ENCODE results near the gene STOML2.

STOML2 gene

DNA sequence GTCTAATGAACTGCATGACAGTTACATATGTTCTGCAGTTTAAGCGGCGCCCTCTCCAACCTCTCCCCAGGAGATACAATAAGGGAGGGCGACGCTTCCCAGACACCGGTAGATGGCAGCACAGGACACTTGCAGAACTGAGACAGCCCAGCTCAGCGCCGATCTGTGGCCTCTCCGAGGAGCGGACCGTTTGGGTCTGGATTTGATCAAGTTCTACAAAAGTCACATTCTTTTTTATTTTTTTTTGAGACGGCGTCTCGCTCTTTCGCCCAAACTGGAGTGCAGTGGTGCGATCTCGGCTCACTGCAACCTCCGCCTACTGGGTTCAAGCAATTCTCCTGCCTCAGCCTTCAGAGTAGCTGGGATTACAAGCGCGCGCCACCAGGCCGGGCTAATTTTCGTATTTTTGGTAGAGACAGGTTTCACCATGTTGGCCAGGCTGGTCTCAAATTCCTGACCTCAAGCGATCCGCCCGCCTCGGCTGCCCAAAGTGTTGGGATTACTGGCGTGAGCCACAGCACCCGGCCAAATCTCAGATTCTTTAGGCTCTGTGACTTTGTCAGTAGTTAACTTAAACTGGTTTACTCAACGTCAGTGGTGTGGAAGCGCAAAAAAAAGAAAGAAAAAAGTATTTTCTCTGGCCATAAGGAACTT is 14.1 kb upstream of the STOML2 start:
- no peaks in the 10 kb centered on the region for H3K27me3 ChIP-seq (ENCODE audit: insufficient read depth, insufficient read length)
- TF ChIP-seq SUZ12 (IDR thresholded peaks at IDR 0.05; ENCODE audit: extremely low read depth, insufficient read depth, insufficient read length) = no peak
- TF ChIP-seq YY1 (IDR thresholded peaks at IDR 0.05; ENCODE audit: insufficient read depth, insufficient read length) = no peak
- no peak for TF ChIP-seq ZNF274 (IDR thresholded peaks at IDR 0.05; ENCODE audit: low read depth, low read length)
- no peaks in the 10 kb centered on the region for H3K9me3 ChIP-seq (ENCODE audit: insufficient read depth, low read length)
- peak overlapping the region; percentile 71 for H3K9ac ChIP-seq (ENCODE audit: insufficient read length, low read depth)
- H3K4me1 ChIP-seq (ENCODE audit: insufficient read depth, insufficient read length) = peaks cover 12% of the 10 kb centered on the region
- DNase-seq (ENCODE audit: low read depth, low spot score) = peak; percentile 86
- no peaks in the 10 kb centered on the region for H3K36me3 ChIP-seq (ENCODE audit: insufficient read depth, insufficient read length, low read length)
- peak overlapping the region; percentile 54 for H3K4me3 ChIP-seq (ENCODE audit: insufficient read length, low read depth)

DNA sequence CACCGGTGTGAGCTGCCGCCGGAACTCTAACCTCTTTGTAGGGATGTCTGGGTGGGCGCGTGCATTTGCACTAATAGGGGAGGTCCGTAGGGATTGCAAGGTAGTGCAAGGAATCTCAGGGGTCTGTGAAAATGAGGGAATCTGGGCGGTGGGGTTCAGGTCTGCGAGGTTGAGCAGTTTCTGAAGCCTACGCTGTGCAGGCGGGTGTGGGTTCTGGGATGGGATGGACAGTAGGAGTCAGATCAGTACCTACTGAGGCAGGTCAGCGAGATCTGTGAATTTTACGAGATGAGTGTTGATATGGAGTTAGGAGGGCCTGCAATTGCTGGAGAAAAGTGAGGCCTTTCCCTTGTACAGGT is 13.6 kb upstream of the STOML2 start:
- TF ChIP-seq YY1 (IDR thresholded peaks at IDR 0.05; ENCODE audit: insufficient read depth, insufficient read length) (no peak), ZNF274 (IDR thresholded peaks at IDR 0.05; ENCODE audit: low read depth, low read length) (no peak), SUZ12 (IDR thresholded peaks at IDR 0.05; ENCODE audit: extremely low read depth, insufficient read depth, insufficient read length) (no peak)
- H3K36me3 ChIP-seq (ENCODE audit: insufficient read depth, insufficient read length, low read length) = no peaks in the 10 kb centered on the region
- peak overlapping the region; percentile 71 for H3K9ac ChIP-seq (ENCODE audit: insufficient read length, low read depth)
- H3K4me1 ChIP-seq (ENCODE audit: insufficient read depth, insufficient read length) = peaks cover 12% of the 10 kb centered on the region
- H3K27me3 ChIP-seq (ENCODE audit: insufficient read depth, insufficient read length) = no peaks in the 10 kb centered on the region
- DNase-seq (ENCODE audit: low read depth, low spot score) = no peak
- H3K9me3 ChIP-seq (ENCODE audit: insufficient read depth, low read length) = no peaks in the 10 kb centered on the region
- H3K4me3 ChIP-seq (ENCODE audit: insufficient read length, low read depth) = peak overlapping the region; percentile 54

DNA sequence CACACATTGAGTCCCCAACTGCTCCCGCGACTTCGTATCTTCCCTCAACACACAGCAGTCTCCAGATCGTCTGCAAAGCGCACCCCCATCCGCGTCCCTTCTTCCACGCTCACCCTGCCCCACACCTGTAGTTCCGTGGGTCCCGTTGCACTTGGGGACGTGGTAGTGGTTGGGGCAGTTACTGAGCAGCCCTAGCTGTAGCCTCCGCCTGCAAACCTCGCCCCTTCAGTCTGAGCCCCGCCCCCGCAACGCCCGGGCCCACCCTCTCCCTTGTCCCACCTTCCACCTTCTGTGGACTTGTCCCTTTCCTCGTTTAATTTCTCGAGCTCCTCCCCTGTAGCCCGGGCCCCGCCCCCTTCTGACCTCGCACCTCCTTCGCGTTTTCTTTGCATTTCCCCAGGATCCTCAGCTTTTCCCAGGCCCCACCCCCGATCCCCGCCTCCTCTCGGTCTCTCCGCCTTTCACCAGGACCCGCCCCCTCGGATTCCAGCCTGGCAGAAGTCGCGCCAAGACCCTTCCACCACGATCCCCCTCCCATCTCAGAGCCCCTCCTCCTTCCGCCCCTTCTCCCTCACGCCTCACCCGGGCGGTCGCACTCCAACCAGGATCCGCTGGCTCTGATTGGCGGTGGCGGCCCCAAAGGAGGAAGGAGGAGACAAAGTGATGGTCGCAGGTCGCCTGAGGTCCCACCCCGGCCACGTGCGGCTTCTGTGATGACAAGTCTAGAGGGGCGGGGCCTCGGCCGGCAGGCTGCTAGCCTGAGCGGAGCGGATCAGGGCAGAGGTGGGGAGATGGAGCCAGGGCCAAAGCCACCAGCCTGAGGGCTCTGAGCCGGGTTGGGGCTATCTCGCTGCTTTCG is 13.0 kb upstream of the STOML2 start, which contains the start of gene ATOSB:
ATOSB (minus strand) TSS at position 183 of the 859 bp plus-strand sequence. CDS start 7,588 bp downstream, outside the sequence.
- no peaks in the 10 kb centered on the region for H3K9me3 ChIP-seq (ENCODE audit: insufficient read depth, low read length)
- TF ChIP-seq YY1 (IDR thresholded peaks at IDR 0.05; ENCODE audit: insufficient read depth, insufficient read length) (no peak), SUZ12 (IDR thresholded peaks at IDR 0.05; ENCODE audit: extremely low read depth, insufficient read depth, insufficient read length) (no peak), ZNF274 (IDR thresholded peaks at IDR 0.05; ENCODE audit: low read depth, low read length) (no peak)
- no peaks in the 10 kb centered on the region for H3K27me3 ChIP-seq (ENCODE audit: insufficient read depth, insufficient read length)
- H3K9ac ChIP-seq (ENCODE audit: insufficient read length, low read depth) = peak within 1 kb of the TSS; percentile 81
- H3K4me3 ChIP-seq (ENCODE audit: insufficient read length, low read depth) = peak within 1 kb of the TSS; percentile 85
- no peaks in the 10 kb centered on the region for H3K36me3 ChIP-seq (ENCODE audit: insufficient read depth, insufficient read length, low read length)
- DNase-seq (ENCODE audit: low read depth, low spot score) = peak; percentile 99
- H3K4me1 ChIP-seq (ENCODE audit: insufficient read depth, insufficient read length) = peaks cover 14% of the 10 kb centered on the region

DNA sequence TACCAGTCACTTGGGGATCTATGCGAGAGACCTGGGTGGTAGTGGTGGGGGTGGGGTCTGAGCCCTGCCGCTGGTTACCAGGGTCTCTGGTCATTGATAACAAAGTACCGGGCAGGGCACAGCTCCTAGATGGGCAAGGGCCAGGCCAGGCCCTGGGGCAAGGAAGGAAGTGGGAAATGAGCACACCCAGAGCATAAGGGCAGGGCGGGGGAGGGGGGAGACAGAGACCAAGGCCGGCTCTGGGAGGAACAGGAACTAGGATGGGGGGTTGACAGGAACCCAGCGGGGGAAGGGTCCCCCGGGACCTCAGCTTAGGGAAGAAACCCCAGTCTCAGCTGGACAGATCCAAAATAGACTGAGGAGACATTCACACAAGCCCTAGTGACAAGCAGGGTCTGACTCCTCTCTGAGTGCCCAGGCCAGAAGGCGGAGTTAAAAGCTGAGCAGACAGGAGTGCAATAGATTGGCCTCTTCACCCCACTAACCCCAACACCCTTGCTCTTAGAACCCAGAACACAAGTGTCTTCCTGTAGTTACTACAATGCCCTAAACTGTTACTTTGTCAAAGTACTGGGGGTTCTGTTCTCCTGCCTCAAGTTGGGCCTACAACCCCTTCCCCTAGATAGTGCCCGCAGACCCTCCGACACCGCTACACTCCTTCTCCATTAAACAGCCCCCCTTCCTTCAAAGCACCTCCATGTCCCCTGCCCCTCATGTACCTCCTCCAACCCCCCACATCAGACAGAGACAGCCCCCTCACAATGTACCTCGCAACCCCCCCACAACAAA is 12.1 kb upstream of the STOML2 start:
- peaks cover 22% of the 10 kb centered on the region for H3K4me1 ChIP-seq (ENCODE audit: insufficient read depth, insufficient read length)

DNA sequence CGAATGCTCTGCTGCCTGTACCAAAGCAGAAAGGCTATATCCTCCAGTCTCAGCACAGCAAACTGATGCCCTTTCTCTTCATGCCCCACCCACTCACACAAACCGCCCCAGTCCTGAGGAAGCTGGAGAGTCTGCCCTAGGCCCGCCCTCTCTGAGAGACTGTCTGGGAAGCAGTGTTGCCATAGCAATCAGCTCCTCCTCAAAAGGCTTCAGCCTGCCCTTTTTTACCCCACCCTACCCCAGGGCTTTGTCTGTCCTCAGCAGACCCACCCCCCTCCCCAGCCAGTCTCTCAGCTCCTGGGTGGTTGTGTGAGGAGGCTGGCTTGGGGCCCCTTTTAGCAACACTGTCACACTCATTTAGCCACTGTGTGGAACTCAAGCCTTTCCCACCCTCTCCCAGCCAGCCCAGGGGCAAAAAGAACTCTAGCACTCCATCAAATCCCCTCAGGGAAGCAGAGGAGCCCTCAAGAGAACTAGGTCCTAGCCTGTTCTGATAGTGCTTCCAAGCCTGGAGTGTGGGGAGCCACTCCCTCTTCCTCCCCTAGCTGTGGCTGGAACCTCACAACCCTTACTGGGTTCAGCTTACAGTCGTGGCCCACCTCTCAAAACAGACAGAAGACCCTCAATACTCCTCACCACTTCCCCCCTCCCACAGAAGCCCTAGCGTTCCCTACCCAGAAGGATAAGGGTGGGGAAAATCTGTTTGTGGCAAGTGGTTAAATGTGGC is 11.3 kb upstream of the STOML2 start:
- TF ChIP-seq ZNF274 (IDR thresholded peaks at IDR 0.05; ENCODE audit: low read depth, low read length) (no peak), YY1 (IDR thresholded peaks at IDR 0.05; ENCODE audit: insufficient read depth, insufficient read length) (no peak), SUZ12 (IDR thresholded peaks at IDR 0.05; ENCODE audit: extremely low read depth, insufficient read depth, insufficient read length) (no peak)
- peak; percentile 94 for DNase-seq (ENCODE audit: low read depth, low spot score)
- Histone ChIP-seq H3K36me3 (ENCODE audit: insufficient read depth, insufficient read length, low read length) (no peaks in the 10 kb centered on the region), H3K27me3 (ENCODE audit: insufficient read depth, insufficient read length) (no peaks in the 10 kb centered on the region), H3K9me3 (ENCODE audit: insufficient read depth, low read length) (no peaks in the 10 kb centered on the region), H3K9ac (ENCODE audit: insufficient read length, low read depth) (peak overlapping the region; percentile 81), H3K4me3 (ENCODE audit: insufficient read length, low read depth) (peak overlapping the region; percentile 85), H3K4me1 (ENCODE audit: insufficient read depth, insufficient read length) (peaks cover 22% of the 10 kb centered on the region)

More for the DNA sequence above, 12.1 kb upstream of the STOML2 start:
- no peak for TF ChIP-seq ZNF274 (IDR thresholded peaks at IDR 0.05; ENCODE audit: low read depth, low read length)
- no peak for TF ChIP-seq SUZ12 (IDR thresholded peaks at IDR 0.05; ENCODE audit: extremely low read depth, insufficient read depth, insufficient read length)
- TF ChIP-seq YY1 (IDR thresholded peaks at IDR 0.05; ENCODE audit: insufficient read depth, insufficient read length) = no peak
- no peaks in the 10 kb centered on the region for H3K27me3 ChIP-seq (ENCODE audit: insufficient read depth, insufficient read length)
- H3K9me3 ChIP-seq (ENCODE audit: insufficient read depth, low read length) = no peaks in the 10 kb centered on the region
- DNase-seq (ENCODE audit: low read depth, low spot score) = no peak
- H3K4me3 ChIP-seq (ENCODE audit: insufficient read length, low read depth) = peak overlapping the region; percentile 85
- peak overlapping the region; percentile 81 for H3K9ac ChIP-seq (ENCODE audit: insufficient read length, low read depth)
- no peaks in the 10 kb centered on the region for H3K36me3 ChIP-seq (ENCODE audit: insufficient read depth, insufficient read length, low read length)

DNA sequence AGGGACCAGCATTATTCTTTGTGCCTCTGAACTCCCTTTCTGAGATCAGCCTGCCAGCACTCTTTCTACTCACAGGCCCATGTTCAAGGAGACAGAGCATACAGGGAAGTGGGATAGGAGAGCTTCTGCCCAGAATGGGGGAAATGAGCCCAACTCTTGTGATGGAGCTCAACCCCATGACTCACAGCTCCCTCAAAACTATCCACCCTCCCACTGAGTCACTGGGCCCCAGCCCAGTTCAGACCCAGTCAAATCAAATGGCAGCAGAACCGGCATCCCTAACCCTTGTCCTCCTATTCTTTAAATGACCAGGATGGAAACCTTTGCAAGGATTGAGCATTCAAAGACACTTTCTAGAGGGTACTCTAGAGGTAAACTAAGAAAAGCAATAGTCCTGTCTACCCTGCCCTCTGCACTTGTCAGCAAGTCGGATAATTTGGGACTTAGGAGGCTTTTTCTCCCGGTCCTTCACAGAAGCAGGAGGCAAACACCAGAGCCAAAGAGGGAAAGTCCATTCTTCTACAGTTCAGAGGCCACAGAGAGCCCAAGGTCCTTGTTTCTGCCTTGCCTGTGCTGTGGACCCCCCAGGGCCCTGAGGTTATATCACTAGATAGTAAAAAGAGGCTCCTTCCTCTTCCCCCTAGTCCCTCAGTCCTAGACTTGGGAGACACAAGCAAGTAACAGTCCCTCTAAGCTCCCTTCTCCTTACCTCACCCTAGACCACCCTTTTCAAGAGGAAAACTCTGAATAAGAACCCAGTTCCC is 9.5 kb upstream of the STOML2 start:
- TF ChIP-seq SUZ12 (IDR thresholded peaks at IDR 0.05; ENCODE audit: extremely low read depth, insufficient read depth, insufficient read length) (no peak), ZNF274 (IDR thresholded peaks at IDR 0.05; ENCODE audit: low read depth, low read length) (no peak), YY1 (IDR thresholded peaks at IDR 0.05; ENCODE audit: insufficient read depth, insufficient read length) (no peak)
- H3K36me3 ChIP-seq (ENCODE audit: insufficient read depth, insufficient read length, low read length) = peaks cover 14% of the 10 kb centered on the region
- no peaks in the 10 kb centered on the region for H3K27me3 ChIP-seq (ENCODE audit: insufficient read depth, insufficient read length)
- H3K4me3 ChIP-seq (ENCODE audit: insufficient read length, low read depth) = no peak overlapping the region
- H3K4me1 ChIP-seq (ENCODE audit: insufficient read depth, insufficient read length) = peaks cover 22% of the 10 kb centered on the region
- DNase-seq (ENCODE audit: low read depth, low spot score) = no peak
- H3K9me3 ChIP-seq (ENCODE audit: insufficient read depth, low read length) = no peaks in the 10 kb centered on the region
- peak overlapping the region; percentile 36 for H3K9ac ChIP-seq (ENCODE audit: insufficient read length, low read depth)

All from NT2/D1 (cell line).